Ectodermal cell (in vitro differentiated cells): ENCODE measurements around the gene PHPT1.

Experiments
- H3K27ac ChIP-seq: 2 replicates; pipeline ENCODE4 v1.7.0; 2013; ENCODE audit warnings: mild to moderate bottlenecking, low read depth, low read length; ENCODE audit not compliant: insufficient read depth, poor library complexity, severe bottlenecking
- H3K27me3 ChIP-seq: 2 replicates; pipeline ENCODE4 v1.7.0; 2013; ENCODE audit warnings: mild to moderate bottlenecking, low read length; ENCODE audit not compliant: insufficient read depth, control insufficient read depth, poor library complexity, severe bottlenecking
- H3K36me3 ChIP-seq: one replicate; pipeline ENCODE4 v1.7.0; 2013; ENCODE audit warnings: low read length; ENCODE audit not compliant: control insufficient read depth, insufficient read depth
- H3K4me1 ChIP-seq: one replicate; pipeline ENCODE4 v1.7.0; 2013; ENCODE audit warnings: low read length; ENCODE audit not compliant: control insufficient read depth, insufficient read depth
- H3K4me3 ChIP-seq: 2 replicates; pipeline ENCODE4 v1.7.0; 2013; ENCODE audit warnings: low read depth, low read length, control low read depth; ENCODE audit not compliant: insufficient read depth
- H3K9me3 ChIP-seq: 2 replicates; pipeline ENCODE4 v1.7.0; 2013; ENCODE audit warnings: mild to moderate bottlenecking, low read length, moderate library complexity; ENCODE audit not compliant: control insufficient read depth
- WGBS, 2 experiments: methylation state at CpG; one replicate each; pipeline ENCODE4 v1.1.7; 2013; ENCODE audit warnings: missing lambda C conversion rate in 2 of 2; 5-methylcytosine and 5-hydroxymethylcytosine counted together

The PHPT1 gene

GRCh38 chr9:136823136-136824046 is 25.8 kb upstream of the PHPT1 start:
- WGBS, 2 experiments, result 90 to 91% methylated on average over 30 of the region's 30 CpGs
- no peak overlapping the region for H3K27ac ChIP-seq
- H3K4me1 ChIP-seq, result peaks cover 8% of the 10 kb centered on the region
- no peaks in the 10 kb centered on the region for H3K9me3 ChIP-seq
- H3K4me3 ChIP-seq, result no peak overlapping the region
- H3K27me3 ChIP-seq, result peaks cover 11% of the 10 kb centered on the region
- H3K36me3 ChIP-seq, result peaks cover 10% of the 10 kb centered on the region

- H3K4me1 ChIP-seq, result peaks cover 8% of the 10 kb centered on the region
- no peak overlapping the region for H3K4me3 ChIP-seq
- H3K36me3 ChIP-seq, result peaks cover 20% of the 10 kb centered on the region
- H3K9me3 ChIP-seq, result no peaks in the 10 kb centered on the region
- peaks cover 11% of the 10 kb centered on the region for H3K27me3 ChIP-seq
- no peak overlapping the region for H3K27ac ChIP-seq
- 95 to 96% methylated on average over 21 of the region's 21 CpGs for WGBS, 2 experiments
These were observed 24.5 kb upstream of the PHPT1 start for GRCh38 chr9:136824496-136825225.

GRCh38 chr9:136825295-136826187 is 23.7 kb upstream of the PHPT1 start:
- Histone ChIP-seq H3K4me3 (no peak overlapping the region), H3K27me3 (peaks cover 8% of the 10 kb centered on the region), H3K27ac (no peak overlapping the region), H3K4me1 (peaks cover 6% of the 10 kb centered on the region), H3K9me3 (no peaks in the 10 kb centered on the region), H3K36me3 (peaks cover 27% of the 10 kb centered on the region)
- WGBS, 2 experiments, result 94% methylated on average over 44 of the region's 44 CpGs

- Histone ChIP-seq H3K4me1 (peaks cover under 1% of the 10 kb centered on the region), H3K4me3 (no peak overlapping the region), H3K36me3 (peaks cover 28% of the 10 kb centered on the region), H3K27ac (no peak overlapping the region), H3K27me3 (peaks cover 2% of the 10 kb centered on the region), H3K9me3 (no peaks in the 10 kb centered on the region)
- 94 to 97% methylated on average over 17 of the region's 17 CpGs for WGBS, 2 experiments
These were observed 23.0 kb upstream of the PHPT1 start for GRCh38 chr9:136826188-136826541.

- no peak overlapping the region for H3K27ac ChIP-seq
- WGBS, 2 experiments, result 96% methylated on average over 24 of the region's 24 CpGs
- H3K4me1 ChIP-seq, result no peaks in the 10 kb centered on the region
- H3K27me3 ChIP-seq, result no peaks in the 10 kb centered on the region
- no peaks in the 10 kb centered on the region for H3K9me3 ChIP-seq
- peaks cover 31% of the 10 kb centered on the region for H3K36me3 ChIP-seq
- no peak overlapping the region for H3K4me3 ChIP-seq
These were observed 22.3 kb upstream of the PHPT1 start for GRCh38 chr9:136826703-136827582.

- peaks cover 36% of the 10 kb centered on the region for H3K36me3 ChIP-seq
- no peaks in the 10 kb centered on the region for H3K9me3 ChIP-seq
- no peak overlapping the region for H3K4me3 ChIP-seq
- H3K4me1 ChIP-seq, result no peaks in the 10 kb centered on the region
- no peak overlapping the region for H3K27ac ChIP-seq
- H3K27me3 ChIP-seq, result no peaks in the 10 kb centered on the region
- WGBS, 2 experiments, result 95 to 97% methylated on average over 14 of the region's 14 CpGs
These were observed 21.3 kb upstream of the PHPT1 start for GRCh38 chr9:136827794-136828473.

- H3K27ac ChIP-seq, result no peak overlapping the region
- no peak overlapping the region for H3K4me3 ChIP-seq
- H3K9me3 ChIP-seq, result no peaks in the 10 kb centered on the region
- H3K4me1 ChIP-seq, result no peaks in the 10 kb centered on the region
- peaks cover 36% of the 10 kb centered on the region for H3K36me3 ChIP-seq
- WGBS, 2 experiments, result 95 to 97% methylated on average over 31 of the region's 31 CpGs
- no peaks in the 10 kb centered on the region for H3K27me3 ChIP-seq
These were observed 20.6 kb upstream of the PHPT1 start for GRCh38 chr9:136828474-136829140.

GRCh38 chr9:136829412-136829811 is 19.8 kb upstream of the PHPT1 start:
- peaks cover 30% of the 10 kb centered on the region for H3K36me3 ChIP-seq
- H3K27ac ChIP-seq, result no peak overlapping the region
- no peaks in the 10 kb centered on the region for H3K4me1 ChIP-seq
- WGBS, 2 experiments, result 94 to 96% methylated on average over 14 of the region's 14 CpGs
- no peaks in the 10 kb centered on the region for H3K9me3 ChIP-seq
- H3K27me3 ChIP-seq, result no peaks in the 10 kb centered on the region
- no peak overlapping the region for H3K4me3 ChIP-seq
